Right lobe of liver (tissue), 6 donors: ENCODE data around the gene HDAC10. TPM values are rescaled to one million over a fixed set of nuclear protein-coding genes. Genes with fewer than 3 reads are reported as not detected.
"Not testable (repeated sequence)": the region's sequence is repeated elsewhere in the genome, so short reads cannot be mapped to it uniquely, and the experiment has no call there.

Source experiments
- ATAC-seq, 4 donors: fragments of 200-7000 bp; cut with Tn5 transposase; one replicate each; pipeline ENCODE4 v1.9.1; 2020; ENCODE audit warnings: mild to moderate bottlenecking in 4 of 4, moderate library complexity in 4 of 4
- DNase-seq, 3 donors: peaks; one replicate each; pipeline ENCODE4 v3.0.0-alpha.2; 2020
- H3K27ac ChIP-seq, 3 donors: fragments of 200-600 bp; one replicate each; pipeline ENCODE4 v1.8.0; 2022
- H3K27me3 ChIP-seq, 2 donors: fragments of 200-600 bp; one replicate each; pipeline ENCODE4 v1.8.0; 2022
- H3K36me3 ChIP-seq, 4 donors: fragments of 200-600 bp; sonication (generic) in 1 of 4; one replicate each; pipeline versions ENCODE4 v1.5.1 to v1.8.0; 2017 to 2022; ENCODE audit warnings: control low read depth in 1 of 4
- H3K4me1 ChIP-seq, 4 donors: fragments of 200-600 bp; sonication (generic) in 1 of 4; one replicate each; pipeline versions ENCODE4 v1.5.1 to v1.8.0; 2017 to 2022; ENCODE audit warnings: control low read depth in 1 of 4
- H3K4me3 ChIP-seq, 3 donors: fragments of 200-600 bp; one replicate each; pipeline ENCODE4 v1.8.0; 2022
- H3K9me3 ChIP-seq, 4 donors: fragments of 200-600 bp; sonication (generic) in 1 of 4; one replicate each; pipeline versions ENCODE4 v1.5.1 to v1.8.0; 2017 to 2022; ENCODE audit warnings: control low read depth in 1 of 4
- CTCF ChIP-seq, 4 donors: fragments of 200-600 bp in 3 of 4; fragments of 450-650 bp in 1 of 4; IDR thresholded peaks; one replicate each; pipeline versions ENCODE4 v1.5.1 to v1.8.0; 2016 to 2022; ENCODE audit warnings: antibody characterized with exemption in 4 of 4, mild to moderate bottlenecking in 2 of 4
- POLR2A ChIP-seq: fragments of 450-650 bp; IDR thresholded peaks from one replicate; pipeline ENCODE4 v1.6.1; 2017; ENCODE audit warnings: antibody characterized with exemption, mild to moderate bottlenecking
- WGBS: methylation state at CpG from one replicate; pipeline ENCODE4 v1.1.6; 2018; ENCODE audit warnings: low coverage, low lambda C conversion rate; ENCODE audit not compliant: insufficient coverage; ENCODE audit errors: missing lambda C conversion rate; 5-methylcytosine and 5-hydroxymethylcytosine counted together
- intact Hi-C, 2 donors: fragments of 100-400 bp; cut with DNase I; formaldehyde crosslinking; loops; one replicate each; pipeline versions ENCODE4 v1.11.2 to v1.14.1; 2022
- total RNA-seq, 6 experiments: library from RNA; depleted of rRNA in 2 of 6; stranded (reverse); fragments of >200 nt in 2 of 6; fragmentation: NEBNext Ultra II Directional in 3 of 6; extraction: Animal tissue kit (Norgen Biotek cat#: 25700) in 3 of 6; gene quantifications; one replicate each; pipeline versions ENCODE4 v1.1.0 to v1.2.4, GENCODE V29; 2016 to 2023
- donor health status: DM: no; HTN: yes; CAD: no.
- donor health status: DM: no; HTN: no; CAD: no.
- donor health status: DM: no; HTN: no; CAD: no.
- donor health status: DM: no; HTN: yes; CAD: no.
- donor health status: DM: no; HTN: yes; CAD: no.

HDAC10 gene
- total RNA-seq, 6 experiments from 2014 or later: 19.6 to 30.5 (median 23.0) TPM

GRCh38 chr22:50206599-50206998, 44.5 kb downstream of the HDAC10 start:
- Histone ChIP-seq H3K4me1 (peaks cover 0 to 60% (median 19%) of the 10 kb centered on the region in 4 donors), H3K36me3 (peaks cover 5 to 38% (median 19%) of the 10 kb centered on the region in 4 donors), H3K27me3 (no peaks in the 10 kb centered on the region), H3K9me3 (no peaks in the 10 kb centered on the region), H3K4me3 (peak overlapping the region in 2 of 3 donors; percentile 14 to 54), H3K27ac (peak overlapping the region; percentile 92 to 98 (median 95))
- ATAC-seq: peak; percentile 58 to 73 (median 61)
- intact Hi-C loops: loop anchor here in 1 of 2 donors (5.0 kb wide), 1 partner anchor 54 kb away; no protein-coding TSS in a partner anchor
- WGBS: no CpG with 5 or more reads among the region's 10 CpGs
- DNase-seq: peak; percentile 89 to 97 (median 96)
- TF ChIP-seq CTCF (IDR thresholded peaks at IDR 0.05): peak; percentile 53 to 78 (median 68)
- no peak for TF ChIP-seq POLR2A

- H3K27me3 ChIP-seq: no peaks in the 10 kb centered on the region
- peaks cover 3 to 32% (median 16%) of the 10 kb centered on the region in 4 donors for H3K36me3 ChIP-seq
- peak overlapping the region; percentile 31 to 54 (median 42) for H3K4me3 ChIP-seq
- 42% methylated on average over 11 of the region's 45 CpGs for WGBS
- intact Hi-C loops: loop anchor here in 1 of 2 donors (5.0 kb wide), 1 partner anchor 54 kb away; no protein-coding TSS in a partner anchor
- ATAC-seq: peak; percentile 59 to 72 (median 66)
- no peaks in the 10 kb centered on the region for H3K9me3 ChIP-seq
- TF ChIP-seq CTCF (IDR thresholded peaks at IDR 0.05) (no peak), POLR2A (peak; percentile 86)
- H3K27ac ChIP-seq: peak overlapping the region; percentile 92 to 98 (median 95)
- peaks cover 0 to 60% (median 19%) of the 10 kb centered on the region in 4 donors for H3K4me1 ChIP-seq
- peak; percentile 86 to 94 (median 93) for DNase-seq
These were observed 45.1 kb downstream of the HDAC10 start for GRCh38 chr22:50205781-50206569.

GRCh38 chr22:50204998-50205397, 46.1 kb downstream of the HDAC10 start:
- not testable (repeated sequence) for H3K9me3 ChIP-seq, H3K27me3 ChIP-seq
- ATAC-seq (peak; percentile 34 to 57 (median 48)), DNase-seq (peak; percentile 41 to 88 (median 78))
- intact Hi-C loops: loop anchor here in 1 of 2 donors (5.0 kb wide), 1 partner anchor 53 kb away; no protein-coding TSS in a partner anchor
- 17% methylated on average over 8 of the region's 9 CpGs for WGBS
- peaks cover 0 to 61% (median 19%) of the 10 kb centered on the region in 4 donors for H3K4me1 ChIP-seq
- H3K36me3 ChIP-seq: peaks cover 0 to 22% (median 9%) of the 10 kb centered on the region in 4 donors
- H3K4me3 ChIP-seq: peak overlapping the region; percentile 31 to 54 (median 42)
- peak; percentile 76 for TF ChIP-seq POLR2A
- H3K27ac ChIP-seq: peak overlapping the region; percentile 92 to 98 (median 95)

- H3K27ac ChIP-seq: peak overlapping the region; percentile 92 to 98 (median 95)
- intact Hi-C loops: no loop called here
- DNase-seq (no peak), ATAC-seq (no peak)
- H3K36me3 ChIP-seq: peaks cover 0 to 19% (median 7%) of the 10 kb centered on the region in 4 donors
- H3K4me1 ChIP-seq: peaks cover 0 to 61% (median 19%) of the 10 kb centered on the region in 4 donors
- no peaks in the 10 kb centered on the region for H3K27me3 ChIP-seq
- TF ChIP-seq CTCF (IDR thresholded peaks at IDR 0.05): no peak
- TF ChIP-seq POLR2A: no peak
- H3K9me3 ChIP-seq: no peaks in the 10 kb centered on the region
- H3K4me3 ChIP-seq: peak overlapping the region; percentile 8 to 54 (median 32)
- 29% methylated on average over 7 of the region's 7 CpGs for WGBS
These were observed 46.5 kb downstream of the HDAC10 start for GRCh38 chr22:50204571-50204970.

- no peaks in the 10 kb centered on the region for H3K27me3 ChIP-seq
- no peak for TF ChIP-seq POLR2A
- TF ChIP-seq CTCF (IDR thresholded peaks at IDR 0.05): no peak
- intact Hi-C loops: no loop called here
- DNase-seq (no peak), ATAC-seq (no peak)
- H3K4me1 ChIP-seq: peaks cover 0 to 62% (median 19%) of the 10 kb centered on the region in 4 donors
- peak overlapping the region in 1 of 3 donors; percentile 54 for H3K4me3 ChIP-seq
- no peaks in the 10 kb centered on the region for H3K9me3 ChIP-seq
- WGBS: 88% methylated on average over 1 of the region's 1 CpG
- H3K27ac ChIP-seq: peak overlapping the region; percentile 92 to 98 (median 95)
- peaks cover 0 to 18% (median 6%) of the 10 kb centered on the region in 4 donors for H3K36me3 ChIP-seq
These were observed 47.8 kb downstream of the HDAC10 start for GRCh38 chr22:50203288-50203687.
